ENCODE data around the gene TASOR2. TPM values are rescaled to one million over a fixed set of nuclear protein-coding genes. Genes with fewer than 3 reads are reported as not detected.

Gene TASOR2
- total and polyA plus RNA-seq, 2 donors (not counting 3 experiments of a cell fraction or from before 2014, with no cell fraction given) = 13.6 to 49.9 TPM

GRCh38 chr10:5656737-5657579, 27.7 kb upstream of the TASOR2 start:
- no TSS peak for BruUV-seq (replicated peaks)
- H3K27ac ChIP-seq (ENCODE audit: insufficient read depth, low read depth, low read length) = no peak overlapping the region
- DNase-seq (ENCODE audit: low read depth, low spot score) (no peak), FAIRE-seq (no peak)
- H3K9ac ChIP-seq (replicated peaks; ENCODE audit: extremely low read depth, insufficient read depth, low read length) = no peak overlapping the region
- no peak overlapping the region for H3K4me2 ChIP-seq (ENCODE audit: insufficient read depth, low read length)
- no peak for TF ChIP-seq JUN (IDR thresholded peaks at IDR 0.05; ENCODE audit: borderline replicate concordance, insufficient read depth, insufficient read length, low read depth)
- TF ChIP-seq GATA2 (IDR thresholded peaks at IDR 0.05; ENCODE audit: insufficient read depth, insufficient read length, low read depth, low read length) = no peak
- TF ChIP-seq MAX (IDR thresholded peaks at IDR 0.05; ENCODE audit: insufficient read depth, insufficient read length) = no peak
- TF ChIP-seq FOS (IDR thresholded peaks at IDR 0.05; ENCODE audit: borderline replicate concordance, insufficient read depth, low read length) = no peak
- no peak for TF ChIP-seq EZH2 (IDR thresholded peaks at IDR 0.05; ENCODE audit: borderline replicate concordance, low read depth, low read length, severe bottlenecking)
- no peak for TF ChIP-seq POLR2AphosphoS5 (IDR thresholded peaks at IDR 0.05; ENCODE audit: insufficient read depth, low read depth, low read length)
- TF ChIP-seq CTCF (IDR thresholded peaks at IDR 0.05; ENCODE audit: extremely low read depth in 1 of 2, insufficient read depth in 1 of 2, low read depth in 1 of 2, low read length in 2 of 2) = no peak
- TF ChIP-seq MYC (IDR thresholded peaks at IDR 0.05; ENCODE audit: low read depth, low read length) = no peak
- TF ChIP-seq POLR2A (IDR thresholded peaks at IDR 0.05; ENCODE audit: low read depth, low read length) = no peak
- no peaks in the 10 kb centered on the region for H3K9me1 ChIP-seq (replicated peaks; ENCODE audit: control insufficient read depth, extremely low read depth, insufficient read depth, low read length)
- ChIA-PET POLR2A (no interaction called here), CTCF (no interaction called here)
- H3K4me1 ChIP-seq (ENCODE audit: control insufficient read depth, extremely low read depth, insufficient read depth, low read length) = no peaks in the 10 kb centered on the region
- no peaks in the 10 kb centered on the region for H4K20me1 ChIP-seq (replicated peaks; ENCODE audit: control insufficient read depth, extremely low read depth, insufficient read depth, low read length)
- intact Hi-C loops (cut with micrococcal nuclease) (no loop called here), dilution Hi-C loops (cut with MboI; ENCODE audit: extremely low pct_ligation_motif_present, low sequenced_read_pairs) (no loop called here)
- H3K4me3 ChIP-seq (replicated peaks in 1 of 3; ENCODE audit: insufficient read depth in 1 of 3, low read depth in 1 of 3, low read length in 3 of 3) = no peak overlapping the region
- no peak overlapping the region for H2AFZ ChIP-seq (ENCODE audit: low read depth, low read length)
- H3K36me3 ChIP-seq (ENCODE audit: control insufficient read depth in 2 of 2, extremely low read depth in 1 of 2, insufficient read depth in 2 of 2, low read length in 2 of 2) = no peaks in the 10 kb centered on the region
- H3K79me2 ChIP-seq (ENCODE audit: control insufficient read depth, insufficient read depth, low read length) = no peaks in the 10 kb centered on the region
- H3K9me3 ChIP-seq (replicated peaks; ENCODE audit: control insufficient read depth, insufficient read depth, low read length) = no peaks in the 10 kb centered on the region
- H3K27me3 ChIP-seq (ENCODE audit: control insufficient read depth in 2 of 2, insufficient read depth in 2 of 2, low read length in 2 of 2) = no peaks in the 10 kb centered on the region
